SU-DHL-6 (cell line): Measurements from ENCODE around the gene TNIP1.

Experiments
- CTCF ChIP-seq: fragments of 200-600 bp; sonication (generic); IDR thresholded peaks from one replicate; pipeline ENCODE4 v1.5.1; 2017; ENCODE audit warnings: antibody characterized with exemption, mild to moderate bottlenecking, low read length, moderate library complexity; ENCODE audit not compliant: insufficient read depth, poor library complexity, severe bottlenecking
- EZH2phosphoT487 ChIP-seq: fragments of 200-600 bp; sonication (generic), shearing (Covaris generic); conservative IDR thresholded peaks from 2 replicates; pipeline ENCODE4 v1.6.1; 2018; ENCODE audit warnings: mild to moderate bottlenecking, antibody characterized with exemption, low read length, moderate library complexity, mixed read lengths

GRCh38 chr5:151128817-151129216 is 48.0 kb upstream of the TNIP1 start:
- no peak for TF ChIP-seq CTCF
- no peak for TF ChIP-seq EZH2phosphoT487
